AG04449 (cell line): ENCODE measurements around the gene ESR1.

Experiments used
- CTCF ChIA-PET: fragments of 350-600 bp; formaldehyde crosslinking; extraction: SDS; loops from one replicate; lab custom pipeline; 2021; ENCODE audit warnings: antibody characterized with exemption; lab: Yijun Ruan, JAX
- POLR2A ChIA-PET: fragments of 400-600, 350-600 bp; formaldehyde crosslinking; extraction: SDS; loops from one replicate; lab custom pipeline; 2020; ENCODE audit warnings: antibody characterized with exemption, inconsistent platforms; lab: Yijun Ruan, JAX
- DNase-seq: peaks from one replicate; pipeline ENCODE4 v3.0.0-alpha.2; 2010; ENCODE audit warnings: low read depth, low spot score
- H3K4me3 ChIP-seq: 2 replicates; pipeline ENCODE4 v1.5.1; 2011; ENCODE audit warnings: low read depth, mild to moderate bottlenecking, control low read depth, low read length
- TF ChIP-seq, protein P1 (sequence below): IDR thresholded peaks from one replicate; pipeline ENCODE4 v1.5.1; 2011; ENCODE audit warnings: mild to moderate bottlenecking, moderate library complexity, low read length, control low read depth, inconsistent platforms; ENCODE audit not compliant: insufficient read depth; ENCODE audit errors: missing control alignments

Gene ESR1

DNA sequence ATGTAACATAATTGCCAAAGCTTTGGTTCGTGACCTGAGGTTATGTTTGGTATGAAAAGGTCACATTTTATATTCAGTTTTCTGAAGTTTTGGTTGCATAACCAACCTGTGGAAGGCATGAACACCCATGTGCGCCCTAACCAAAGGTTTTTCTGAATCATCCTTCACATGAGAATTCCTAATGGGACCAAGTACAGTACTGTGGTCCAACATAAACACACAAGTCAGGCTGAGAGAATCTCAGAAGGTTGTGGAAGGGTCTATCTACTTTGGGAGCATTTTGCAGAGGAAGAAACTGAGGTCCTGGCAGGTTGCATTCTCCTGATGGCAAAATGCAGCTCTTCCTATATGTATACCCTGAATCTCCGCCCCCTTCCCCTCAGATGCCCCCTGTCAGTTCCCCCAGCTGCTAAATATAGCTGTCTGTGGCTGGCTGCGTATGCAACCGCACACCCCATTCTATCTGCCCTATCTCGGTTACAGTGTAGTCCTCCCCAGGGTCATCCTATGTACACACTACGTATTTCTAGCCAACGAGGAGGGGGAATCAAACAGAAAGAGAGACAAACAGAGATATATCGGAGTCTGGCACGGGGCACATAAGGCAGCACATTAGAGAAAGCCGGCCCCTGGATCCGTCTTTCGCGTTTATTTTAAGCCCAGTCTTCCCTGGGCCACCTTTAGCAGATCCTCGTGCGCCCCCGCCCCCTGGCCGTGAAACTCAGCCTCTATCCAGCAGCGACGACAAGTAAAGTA lies 547 bp upstream of the ESR1 start:
- ChIA-PET POLR2A (no interaction called here), CTCF (interaction anchor here (0.7 kb wide), 1 partner anchor 12 kb away, joined by 3 read pairs; no protein-coding TSS in a partner anchor)
- no peak overlapping the region for H3K4me3 ChIP-seq
- TF ChIP-seq, protein P1, sequence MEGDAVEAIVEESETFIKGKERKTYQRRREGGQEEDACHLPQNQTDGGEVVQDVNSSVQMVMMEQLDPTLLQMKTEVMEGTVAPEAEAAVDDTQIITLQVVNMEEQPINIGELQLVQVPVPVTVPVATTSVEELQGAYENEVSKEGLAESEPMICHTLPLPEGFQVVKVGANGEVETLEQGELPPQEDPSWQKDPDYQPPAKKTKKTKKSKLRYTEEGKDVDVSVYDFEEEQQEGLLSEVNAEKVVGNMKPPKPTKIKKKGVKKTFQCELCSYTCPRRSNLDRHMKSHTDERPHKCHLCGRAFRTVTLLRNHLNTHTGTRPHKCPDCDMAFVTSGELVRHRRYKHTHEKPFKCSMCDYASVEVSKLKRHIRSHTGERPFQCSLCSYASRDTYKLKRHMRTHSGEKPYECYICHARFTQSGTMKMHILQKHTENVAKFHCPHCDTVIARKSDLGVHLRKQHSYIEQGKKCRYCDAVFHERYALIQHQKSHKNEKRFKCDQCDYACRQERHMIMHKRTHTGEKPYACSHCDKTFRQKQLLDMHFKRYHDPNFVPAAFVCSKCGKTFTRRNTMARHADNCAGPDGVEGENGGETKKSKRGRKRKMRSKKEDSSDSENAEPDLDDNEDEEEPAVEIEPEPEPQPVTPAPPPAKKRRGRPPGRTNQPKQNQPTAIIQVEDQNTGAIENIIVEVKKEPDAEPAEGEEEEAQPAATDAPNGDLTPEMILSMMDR = no peak
- no peak for DNase-seq

DNA sequence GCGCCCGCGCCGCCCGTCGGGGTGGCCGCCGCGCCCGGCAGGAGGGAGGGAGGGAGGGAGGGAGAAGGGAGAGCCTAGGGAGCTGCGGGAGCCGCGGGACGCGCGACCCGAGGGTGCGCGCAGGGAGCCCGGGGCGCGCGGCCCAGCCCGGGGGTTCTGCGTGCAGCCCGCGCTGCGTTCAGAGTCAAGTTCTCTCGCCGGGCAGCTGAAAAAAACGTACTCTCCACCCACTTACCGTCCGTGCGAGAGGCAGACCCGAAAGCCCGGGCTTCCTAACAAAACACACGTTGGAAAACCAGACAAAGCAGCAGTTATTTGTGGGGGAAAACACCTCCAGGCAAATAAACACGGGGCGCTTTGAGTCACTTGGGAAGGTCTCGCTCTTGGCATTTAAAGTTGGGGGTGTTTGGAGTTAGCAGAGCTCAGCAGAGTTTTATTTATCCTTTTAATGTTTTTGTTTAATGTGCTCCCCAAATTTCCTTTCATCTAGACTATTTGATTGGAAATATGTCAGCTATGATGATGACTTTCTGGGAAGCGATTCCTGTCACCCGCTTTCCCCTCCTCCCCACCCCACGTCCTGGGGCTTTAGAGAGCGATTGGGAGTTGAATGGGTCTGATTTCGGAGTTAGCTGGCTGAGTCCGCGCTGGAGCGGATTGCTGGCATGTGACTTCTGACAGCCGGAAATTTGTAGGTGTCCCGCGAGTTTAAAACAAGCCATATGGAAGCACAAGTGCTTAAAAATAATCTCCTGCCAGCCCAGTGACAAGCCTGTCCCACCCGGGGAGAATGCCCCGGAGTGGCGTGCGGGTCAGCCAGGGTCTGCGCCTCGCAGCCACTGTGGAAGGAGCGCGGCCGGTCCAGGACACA lies 1.1 kb downstream of the ESR1 start:
- DNase-seq = no peak
- ChIA-PET POLR2A (no interaction called here), CTCF (no interaction called here)
- TF ChIP-seq, protein P1 = no peak
- H3K4me3 ChIP-seq = no peak overlapping the region

DNA sequence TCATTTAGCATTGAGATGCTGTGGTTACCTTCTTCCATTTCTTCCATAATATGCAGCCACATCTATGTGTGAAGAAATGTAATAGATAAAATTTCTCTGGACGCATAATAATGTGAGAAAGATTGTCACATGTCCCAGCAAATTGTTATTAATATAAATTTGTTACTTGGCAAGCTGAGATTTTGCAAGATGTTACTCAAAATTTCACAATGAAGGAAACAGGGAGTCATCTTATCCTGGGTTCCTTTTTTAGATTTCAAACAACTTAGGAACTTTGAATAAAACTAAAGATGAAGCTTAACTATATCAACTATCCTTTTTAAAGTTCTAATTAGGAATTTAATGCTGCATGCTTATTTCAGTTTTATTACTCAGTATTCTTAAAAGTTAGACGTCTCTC lies 3.6 kb downstream of the ESR1 start:
- TF ChIP-seq, protein P1 = no peak
- no peak for DNase-seq
- CTCF ChIA-PET = no interaction called here

DNA sequence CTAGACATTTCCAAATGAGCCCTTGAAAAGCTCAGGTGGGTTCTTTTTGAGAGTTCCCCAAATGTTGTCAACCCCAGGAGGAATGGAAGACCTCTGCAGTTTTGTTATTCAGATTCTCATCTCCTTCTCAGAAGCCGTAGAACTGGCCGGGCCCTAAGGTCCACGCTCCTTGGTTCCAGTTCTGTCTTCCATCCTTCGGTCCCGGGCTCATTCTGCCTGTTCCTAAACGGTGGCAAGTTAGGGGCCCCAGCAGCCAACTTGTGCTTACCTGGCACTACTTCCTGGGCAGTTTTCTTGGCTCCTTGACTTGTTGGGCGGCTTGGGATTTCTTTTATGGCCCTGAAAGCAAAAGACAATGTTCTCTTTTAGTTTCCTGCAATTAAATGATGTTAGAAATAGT lies 6.4 kb downstream of the ESR1 start:
- no peak overlapping the region for H3K4me3 ChIP-seq
- ChIA-PET CTCF (no interaction called here), POLR2A (no interaction called here)
- DNase-seq = no peak
- TF ChIP-seq, protein P1 = no peak

More for the DNA sequence above, 3.6 kb downstream of the ESR1 start:
- POLR2A ChIA-PET = no interaction called here
- H3K4me3 ChIP-seq = no peak overlapping the region

DNA sequence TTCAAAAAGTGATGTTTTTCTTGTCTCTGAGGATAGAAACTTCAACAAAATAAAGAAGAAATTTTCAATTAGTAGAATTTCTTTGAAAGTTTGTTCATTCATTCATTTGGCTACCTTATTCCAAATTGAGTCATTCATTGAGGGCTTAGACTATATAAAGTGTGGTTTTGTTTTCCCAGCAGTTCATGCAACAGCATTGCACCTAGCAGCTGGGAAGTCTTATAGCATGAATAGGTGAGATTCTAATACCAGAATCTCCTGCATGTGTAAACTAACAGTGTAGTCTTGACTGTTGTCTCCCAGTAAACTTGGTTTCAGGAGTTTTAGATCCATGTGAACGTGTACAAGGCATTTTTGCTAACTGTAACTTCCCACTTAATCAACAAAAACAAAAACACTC lies 7.1 kb downstream of the ESR1 start:
- no peak overlapping the region for H3K4me3 ChIP-seq
- DNase-seq = no peak
- TF ChIP-seq, protein P1 = no peak
- POLR2A ChIA-PET = no interaction called here
- CTCF ChIA-PET = no interaction called here
